Measurements from ENCODE around the gene SYCP3. TPM values are rescaled to one million over a fixed set of nuclear protein-coding genes. Genes with fewer than 3 reads are reported as not detected.

Gene SYCP3
- total RNA-seq, 1 experiment from 2014 or later: not detected

GRCh38 chr12:101680240-101680639 lies 59.0 kb downstream of the SYCP3 start:
- no peak for DNase-seq (ENCODE audit: low read depth)

Other genes with a start within 250 kb of the SYCP3 start
- not detected in 2 replicates for gene MYBPC1, start 144.5 kb downstream of the SYCP3 start, total RNA-seq (2014; rRNA removed; shearing (Covaris generic))
- gene CHPT1, start 41.8 kb downstream of the SYCP3 start, total RNA-seq (2014; rRNA removed; shearing (Covaris generic)): 28.6 and 34.6 TPM in 2 replicates
- gene GNPTAB, start 91.5 kb upstream of the SYCP3 start, total RNA-seq (2014; rRNA removed; shearing (Covaris generic)): 13.7 and 22.3 TPM in 2 replicates
- 22.8 and 25.9 TPM in 2 replicates for gene DRAM1, start 138.1 kb upstream of the SYCP3 start, total RNA-seq (2014; rRNA removed; shearing (Covaris generic))